A172 (cell line): ENCODE data around the gene SETD6. TPM values are rescaled to one million over a fixed set of nuclear protein-coding genes. Genes with fewer than 3 reads are reported as not detected.
A peak's percentile ranks its signal among the peaks of the same experiment; 100 is the strongest.

ENCODE experiments used
- DNase-seq: peaks from one replicate; pipeline ENCODE4 v3.0.0-alpha.2; 2015; ENCODE audit warnings: low spot score
- total RNA-seq: library from RNA; depleted of rRNA; stranded (reverse); fragments of >200 nt; shearing (Covaris generic); gene quantifications from 2 replicates; pipeline ENCODE4 v1.2.3, GENCODE V29; 2014

SETD6 gene
- total RNA-seq, 1 experiment from 2014 or later: 12.8 TPM

GRCh38 chr16:58493756-58494431 lies 21.4 kb upstream of the SETD6 start:
- no peak for DNase-seq

DNA sequence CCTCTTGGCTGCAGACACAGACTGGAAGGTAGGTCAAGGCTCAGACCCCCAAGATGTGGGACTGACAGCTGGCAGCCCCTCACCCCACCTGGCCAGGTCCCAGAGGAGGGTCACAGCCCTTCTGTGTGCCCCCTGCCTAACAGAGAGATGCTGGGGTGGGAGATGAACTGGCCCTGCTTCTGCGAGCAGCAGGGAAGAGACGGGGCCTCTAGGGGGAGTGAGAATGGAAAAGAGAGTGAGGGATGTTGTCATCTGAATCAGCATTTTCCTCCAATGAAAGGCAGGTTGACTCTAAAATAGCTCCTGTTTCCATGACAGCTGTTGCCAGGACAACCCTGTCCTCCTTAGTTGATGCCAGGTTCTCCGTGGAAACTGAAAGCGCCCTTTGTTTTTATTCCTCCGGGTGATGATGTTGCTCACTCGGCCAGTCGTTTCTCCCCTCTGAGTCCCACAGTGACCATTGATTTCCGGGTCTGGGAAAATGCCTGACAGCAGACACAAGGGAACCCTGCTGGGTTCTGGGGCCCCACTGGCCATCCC lies 20.3 kb upstream of the SETD6 start:
- peak; percentile 99 for DNase-seq

- DNase-seq: no peak
Observed at GRCh38 chr16:58495521-58496331, 19.6 kb upstream of the SETD6 start.

- no peak for DNase-seq
Observed at GRCh38 chr16:58497468-58497867, 17.8 kb upstream of the SETD6 start.

- DNase-seq: no peak
Observed at GRCh38 chr16:58497935-58498334, 17.4 kb upstream of the SETD6 start.

GRCh38 chr16:58498341-58499091 lies 16.8 kb upstream of the SETD6 start:
- DNase-seq: no peak

DNA sequence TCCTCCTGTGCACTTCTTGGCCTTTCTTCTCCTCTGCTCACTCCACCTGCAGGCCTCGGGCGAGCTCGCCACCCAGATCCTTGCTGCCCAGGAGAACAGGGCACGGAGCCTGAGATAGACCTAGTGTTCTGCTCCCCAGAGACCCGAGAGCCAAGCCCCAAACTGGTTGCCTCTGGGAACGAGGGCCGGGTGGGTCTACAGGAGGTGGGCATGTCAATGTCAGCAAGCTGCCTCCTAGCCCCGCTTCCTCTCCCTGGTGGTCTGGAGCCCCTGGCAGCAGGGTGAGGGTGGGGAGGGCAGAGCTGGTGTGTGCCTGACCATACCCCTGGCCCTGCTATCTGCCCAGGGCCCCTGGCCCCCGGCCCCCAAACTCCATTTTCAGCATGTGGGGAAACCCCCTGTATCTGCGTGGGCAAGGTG lies 16.2 kb upstream of the SETD6 start:
- no peak for DNase-seq

- peak; percentile 89 for DNase-seq
Observed at GRCh38 chr16:58499615-58500351, 15.5 kb upstream of the SETD6 start, which contains the start of gene NDRG4. TSS of gene NDRG4 (plus strand) at chr16:58500143. CDS start at chr16:58500249, 106 bp downstream.

GRCh38 chr16:58500430-58501241 lies 14.7 kb upstream of the SETD6 start:
- no peak for DNase-seq

DNA sequence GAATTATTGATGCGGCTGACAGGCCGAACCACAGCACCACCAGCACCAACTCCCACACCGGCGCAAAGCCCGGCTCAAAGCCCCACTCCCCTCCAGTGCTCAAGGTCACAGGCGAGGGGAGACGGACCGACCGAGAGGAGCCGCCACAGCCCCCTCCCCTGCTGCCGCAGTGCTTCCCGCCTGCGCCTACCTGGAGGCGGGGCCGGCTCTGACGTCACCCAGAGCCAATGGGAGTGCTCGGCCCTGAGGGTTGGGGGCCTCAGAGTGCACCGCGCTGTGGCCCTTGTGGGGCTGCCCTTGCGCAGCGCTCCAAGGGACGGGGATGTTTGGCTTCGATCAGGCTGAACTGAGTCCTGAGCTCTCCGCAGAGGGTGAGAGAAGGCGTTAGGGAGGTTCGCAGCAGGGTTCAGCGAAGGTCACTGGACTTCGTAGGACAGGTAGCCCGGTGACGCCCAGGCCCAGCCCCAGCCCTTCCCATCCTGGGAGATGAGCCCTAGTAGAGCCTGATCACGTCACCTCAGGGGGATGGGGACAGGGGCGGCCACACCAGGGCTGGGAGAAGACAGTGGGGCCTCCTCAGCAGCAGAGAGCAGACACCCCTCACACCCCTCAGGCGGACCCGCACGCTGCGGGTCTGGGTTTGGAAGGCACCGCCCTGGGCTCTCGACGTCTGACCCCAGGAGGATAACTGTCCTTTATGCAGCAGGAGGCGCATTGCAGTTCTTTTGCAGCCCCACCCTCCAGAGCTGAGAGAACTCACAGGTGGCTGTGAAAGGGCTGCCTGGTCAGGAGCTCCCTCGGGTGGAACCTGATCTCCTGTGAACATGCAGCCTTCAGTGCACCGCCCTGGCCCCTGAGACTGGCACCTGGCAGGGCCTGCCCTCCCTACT lies 13.8 kb upstream of the SETD6 start:
- no peak for DNase-seq

- no peak for DNase-seq
Observed at GRCh38 chr16:58502217-58502921, 12.9 kb upstream of the SETD6 start.

- DNase-seq: no peak
Observed at GRCh38 chr16:58503166-58503862, 12.0 kb upstream of the SETD6 start.

GRCh38 chr16:58503863-58504688 lies 11.2 kb upstream of the SETD6 start:
- DNase-seq: no peak

DNA sequence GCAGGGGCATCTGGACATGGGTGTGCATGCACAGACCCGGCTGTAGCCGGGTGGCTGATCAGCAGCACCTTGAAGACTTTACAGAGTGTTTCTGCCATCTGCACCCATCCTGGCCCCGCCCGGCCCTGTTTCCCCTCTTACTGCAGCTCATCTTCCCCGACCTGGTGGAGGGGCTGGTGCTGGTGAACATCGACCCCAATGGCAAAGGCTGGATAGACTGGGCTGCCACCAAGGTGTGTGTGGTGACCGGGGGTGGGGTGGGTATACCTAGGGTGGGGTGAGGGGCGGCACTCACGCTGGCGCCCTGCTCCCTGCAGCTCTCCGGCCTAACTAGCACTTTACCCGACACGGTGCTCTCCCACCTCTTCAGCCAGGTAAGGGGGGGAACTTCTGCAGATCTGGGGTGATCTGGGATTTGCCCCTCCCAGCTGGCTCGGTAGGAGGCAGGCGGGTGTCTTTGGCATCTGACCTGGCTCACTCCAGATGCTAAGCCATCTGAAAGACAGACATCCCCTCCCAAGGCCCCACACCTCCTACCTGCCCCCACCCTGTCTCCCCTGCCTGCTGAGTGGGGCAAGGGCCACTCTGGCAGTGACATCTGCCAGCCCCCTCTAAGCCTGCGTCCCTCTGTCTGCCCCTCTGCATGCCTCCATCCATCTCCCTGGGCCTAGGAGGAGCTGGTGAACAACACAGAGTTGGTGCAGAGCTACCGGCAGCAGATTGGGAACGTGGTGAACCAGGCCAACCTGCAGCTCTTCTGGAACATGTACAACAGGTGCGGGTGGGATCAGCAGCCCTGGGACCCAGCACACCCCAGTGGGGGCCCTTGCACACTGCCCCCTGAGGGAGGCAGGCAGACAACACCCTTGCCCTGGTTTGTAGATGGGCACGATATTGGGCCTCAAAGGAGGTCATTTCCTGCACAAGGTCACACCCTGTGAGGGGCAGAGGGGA lies 8.8 kb upstream of the SETD6 start:
- no peak for DNase-seq

DNA sequence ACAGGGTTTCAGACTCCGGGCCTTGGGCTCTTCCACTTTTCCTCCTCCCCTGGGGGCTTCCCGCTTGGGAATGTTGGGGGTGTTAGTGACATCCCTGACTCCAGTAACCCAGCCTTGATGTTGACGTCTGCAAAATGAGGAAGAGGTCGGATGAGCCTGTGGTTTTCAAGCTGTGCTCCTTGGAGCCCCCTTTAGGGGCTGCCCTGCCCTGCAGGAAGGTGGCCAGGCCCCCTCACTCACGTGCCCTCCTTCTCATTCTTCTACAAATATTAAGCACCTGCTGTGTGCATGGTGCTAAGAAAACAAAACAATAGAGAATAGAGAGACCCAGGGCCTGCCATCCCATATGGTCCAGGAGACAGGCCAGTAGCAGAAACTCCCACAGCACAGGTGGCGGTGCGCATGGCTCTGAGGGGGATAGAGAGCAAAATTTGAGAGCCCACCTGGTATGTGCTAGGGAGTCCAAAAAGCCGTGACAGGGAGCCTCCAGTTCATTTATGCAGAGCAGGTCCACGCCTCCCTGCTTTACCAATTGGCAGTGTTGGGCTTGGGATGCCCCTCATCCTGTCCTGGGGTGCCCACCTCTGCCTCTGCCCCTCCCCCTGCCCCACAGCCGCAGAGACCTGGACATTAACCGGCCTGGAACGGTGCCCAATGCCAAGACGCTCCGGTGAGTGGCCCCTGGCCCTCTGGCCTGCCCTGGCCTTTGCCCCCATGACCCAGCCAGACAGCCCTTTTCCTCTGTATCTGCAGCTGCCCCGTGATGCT lies 7.9 kb upstream of the SETD6 start:
- DNase-seq: no peak
